RWPE2 (cell line): Measurements from ENCODE around the gene ABCC4.

Source experiments
- ATAC-seq: fragments of 200-7000 bp; cut with Tn5 transposase; 3 replicates; pipeline ENCODE4 v1.9.1; 2021; ENCODE audit warnings: low read depth
- DNase-seq: peaks from one replicate; pipeline ENCODE4 v3.0.0-alpha.2; 2020; ENCODE audit warnings: low spot score
- H3K27ac ChIP-seq: fragments of 450-650 bp; 2 replicates; pipeline ENCODE4 v1.5.1; 2017; ENCODE audit warnings: mild to moderate bottlenecking; ENCODE audit not compliant: poor library complexity, severe bottlenecking
- H3K27me3 ChIP-seq: fragments of 250-450 bp; sonication (Bioruptor Pico); 2 replicates; pipeline ENCODE4 v1.5.1; 2021; ENCODE audit warnings: mild to moderate bottlenecking, moderate library complexity; ENCODE audit not compliant: insufficient read depth, poor library complexity, severe bottlenecking
- H3K36me3 ChIP-seq: fragments of 250-450 bp; sonication (Bioruptor Pico); 2 replicates; pipeline ENCODE4 v1.5.1; 2020; ENCODE audit warnings: low read depth, mild to moderate bottlenecking, moderate library complexity
- H3K4me1 ChIP-seq: fragments of 250-450 bp; sonication (Bioruptor Pico); 2 replicates; pipeline ENCODE4 v1.5.1; 2021; ENCODE audit warnings: mild to moderate bottlenecking, moderate library complexity; ENCODE audit not compliant: insufficient read depth, poor library complexity, severe bottlenecking
- H3K4me3 ChIP-seq: fragments of 250-450 bp; sonication (Bioruptor Pico); 2 replicates; pipeline ENCODE4 v1.5.1; 2021; ENCODE audit warnings: mild to moderate bottlenecking, moderate library complexity; ENCODE audit not compliant: severe bottlenecking
- H3K9me3 ChIP-seq: fragments of 250-450 bp; sonication (Bioruptor Pico); 2 replicates; pipeline ENCODE4 v1.5.1; 2021; ENCODE audit warnings: mild to moderate bottlenecking, moderate library complexity; ENCODE audit not compliant: severe bottlenecking
- CTCF ChIP-seq: fragments of 450-650 bp; IDR thresholded peaks from one replicate; pipeline ENCODE4 v1.5.1; 2017; ENCODE audit warnings: mild to moderate bottlenecking, moderate library complexity; ENCODE audit not compliant: poor library complexity, severe bottlenecking

ABCC4 gene

GRCh38 chr13:95255072-95255732, 46.0 kb downstream of the ABCC4 start:
- Histone ChIP-seq H3K4me3 (no peak overlapping the region), H3K27me3 (no peaks in the 10 kb centered on the region), H3K36me3 (no peaks in the 10 kb centered on the region), H3K27ac (peak overlapping the region; percentile 16), H3K4me1 (peaks cover 27% of the 10 kb centered on the region), H3K9me3 (no peaks in the 10 kb centered on the region)
- DNase-seq: no peak
- ATAC-seq: no peak
- TF ChIP-seq CTCF: no peak

- no peak for TF ChIP-seq CTCF
- Histone ChIP-seq H3K27ac (peak overlapping the region; percentile 35), H3K27me3 (no peaks in the 10 kb centered on the region), H3K9me3 (no peaks in the 10 kb centered on the region), H3K4me1 (peaks cover 27% of the 10 kb centered on the region), H3K36me3 (no peaks in the 10 kb centered on the region), H3K4me3 (no peak overlapping the region)
- ATAC-seq (peak; percentile 30; the same call in 1 of the 3 replicates), DNase-seq (no peak)
Observed at GRCh38 chr13:95254339-95254738, 46.9 kb downstream of the ABCC4 start.

GRCh38 chr13:95253033-95253432, 48.2 kb downstream of the ABCC4 start:
- TF ChIP-seq CTCF: no peak
- no peak overlapping the region for H3K27ac ChIP-seq
- H3K9me3 ChIP-seq: no peaks in the 10 kb centered on the region
- no peaks in the 10 kb centered on the region for H3K27me3 ChIP-seq
- no peaks in the 10 kb centered on the region for H3K36me3 ChIP-seq
- H3K4me1 ChIP-seq: peaks cover 27% of the 10 kb centered on the region
- no peak overlapping the region for H3K4me3 ChIP-seq
- DNase-seq (no peak), ATAC-seq (no peak)

- DNase-seq (no peak), ATAC-seq (no peak)
- H3K27ac ChIP-seq: no peak overlapping the region
- no peaks in the 10 kb centered on the region for H3K36me3 ChIP-seq
- no peak for TF ChIP-seq CTCF
- H3K4me3 ChIP-seq: no peak overlapping the region
- H3K9me3 ChIP-seq: no peaks in the 10 kb centered on the region
- H3K4me1 ChIP-seq: peaks cover 29% of the 10 kb centered on the region
- H3K27me3 ChIP-seq: no peaks in the 10 kb centered on the region
Observed at GRCh38 chr13:95251641-95252040, 49.6 kb downstream of the ABCC4 start.

GRCh38 chr13:95250961-95251360, 50.3 kb downstream of the ABCC4 start:
- H3K4me3 ChIP-seq: no peak overlapping the region
- peaks cover 30% of the 10 kb centered on the region for H3K4me1 ChIP-seq
- ATAC-seq: no peak
- H3K36me3 ChIP-seq: no peaks in the 10 kb centered on the region
- no peaks in the 10 kb centered on the region for H3K27me3 ChIP-seq
- no peak overlapping the region for H3K27ac ChIP-seq
- TF ChIP-seq CTCF: no peak
- no peaks in the 10 kb centered on the region for H3K9me3 ChIP-seq
- no peak for DNase-seq
